ENCODE data around the gene NAA10.

The NAA10 gene

DNA sequence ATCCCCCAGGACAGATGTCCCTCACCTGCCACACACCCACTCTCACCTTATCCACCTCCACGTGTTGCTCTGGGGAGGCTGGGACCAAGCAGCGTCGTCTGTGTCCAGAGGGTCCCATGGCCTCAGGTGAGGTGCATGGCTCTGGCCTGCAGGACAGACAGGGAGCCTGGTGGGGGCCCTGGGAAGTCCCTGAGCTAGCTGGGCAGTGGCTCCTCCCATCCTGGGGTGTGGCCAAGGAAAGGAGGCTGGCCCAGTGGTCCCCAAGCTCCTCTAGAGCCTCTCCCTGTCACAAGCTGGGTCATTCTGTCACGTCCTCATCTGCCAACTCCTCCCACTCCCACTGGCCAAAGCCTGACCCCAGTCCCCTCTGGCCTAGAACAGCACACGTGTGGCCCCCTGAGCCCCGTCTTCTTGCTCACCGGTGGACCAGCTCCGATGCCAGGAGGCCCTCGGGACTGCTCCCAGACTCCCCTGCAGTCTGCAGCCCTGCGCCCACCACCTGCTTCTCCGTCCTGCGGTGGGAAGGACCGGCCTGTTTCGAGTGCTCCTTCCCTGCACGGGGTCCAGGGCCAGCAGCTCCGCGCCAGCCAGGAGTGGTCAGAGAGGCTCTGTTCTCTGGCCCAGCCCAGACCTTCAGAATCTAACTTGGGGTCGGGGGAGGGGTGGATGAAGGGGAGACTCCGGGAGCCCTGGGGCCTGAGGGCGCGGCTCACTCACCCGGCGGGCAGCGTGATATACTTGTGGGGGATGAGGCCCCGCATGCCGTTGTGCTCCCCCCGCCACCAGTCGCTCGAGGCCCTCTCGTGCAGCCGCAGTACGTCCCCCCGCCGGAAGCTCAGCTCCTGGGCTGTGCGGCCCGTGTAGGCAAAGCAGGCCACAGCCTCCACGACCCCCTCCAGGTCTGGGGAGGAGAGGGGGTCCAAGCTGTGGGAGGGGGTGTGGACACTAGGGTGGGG lies 25.5 kb downstream of the NAA10 start:
- FAIRE-seq = no peak
- no peak for DNase-seq (ENCODE audit: low spot score)

DNA sequence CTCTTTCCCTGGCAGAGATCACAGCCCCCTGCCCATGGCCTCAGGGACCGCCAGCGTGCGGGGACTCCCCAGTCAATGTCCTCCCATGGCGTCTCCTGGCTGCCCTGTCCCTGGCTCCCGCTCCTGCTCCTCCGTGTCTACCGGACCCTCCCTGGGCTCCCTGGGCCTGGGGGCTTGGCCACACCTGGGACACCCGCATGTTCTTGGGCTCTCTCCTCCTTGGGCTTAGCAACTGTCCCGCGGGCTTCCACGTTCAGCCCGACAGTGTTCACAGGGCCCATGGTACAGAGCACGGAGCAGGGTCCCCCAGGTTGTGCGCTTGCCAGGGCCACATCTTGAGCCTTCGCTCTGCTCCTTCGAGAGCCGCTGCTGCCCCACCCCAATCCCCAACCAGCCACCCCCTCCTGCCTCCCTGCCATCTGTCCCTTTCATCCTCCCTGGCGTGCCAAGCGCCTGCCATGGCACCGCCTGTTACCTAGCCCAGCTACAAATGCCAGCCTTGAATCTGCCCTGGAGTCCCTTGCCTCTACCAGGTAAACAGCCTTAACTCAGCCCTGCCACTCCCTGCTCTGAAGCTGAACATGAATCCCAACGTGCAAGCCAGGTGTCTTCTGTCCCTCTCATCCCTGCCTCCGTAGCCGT lies 26.5 kb downstream of the NAA10 start:
- DNase-seq (ENCODE audit: low spot score) (no peak), FAIRE-seq (no peak)

DNA sequence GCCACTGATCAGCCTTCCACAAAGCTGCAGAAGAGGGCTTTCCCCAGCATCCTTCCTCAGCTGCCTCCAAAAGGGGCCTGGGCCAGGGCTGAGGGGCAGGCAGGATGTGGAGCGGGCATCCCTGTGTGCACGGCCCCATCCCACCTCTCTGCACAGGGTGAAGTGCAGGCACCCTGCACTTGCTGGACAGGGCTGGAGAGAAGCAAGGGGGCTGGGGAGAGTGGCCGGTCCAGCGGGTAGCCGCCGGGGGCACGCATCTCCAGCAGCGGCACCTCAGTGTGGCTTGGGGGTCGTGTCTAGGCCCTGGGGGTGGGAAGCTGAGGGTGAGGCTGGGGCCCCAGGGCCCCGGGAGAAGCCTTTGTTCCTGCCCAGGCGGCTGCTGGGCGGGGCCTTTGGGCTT lies 27.4 kb downstream of the NAA10 start:
- FAIRE-seq = no peak

DNA sequence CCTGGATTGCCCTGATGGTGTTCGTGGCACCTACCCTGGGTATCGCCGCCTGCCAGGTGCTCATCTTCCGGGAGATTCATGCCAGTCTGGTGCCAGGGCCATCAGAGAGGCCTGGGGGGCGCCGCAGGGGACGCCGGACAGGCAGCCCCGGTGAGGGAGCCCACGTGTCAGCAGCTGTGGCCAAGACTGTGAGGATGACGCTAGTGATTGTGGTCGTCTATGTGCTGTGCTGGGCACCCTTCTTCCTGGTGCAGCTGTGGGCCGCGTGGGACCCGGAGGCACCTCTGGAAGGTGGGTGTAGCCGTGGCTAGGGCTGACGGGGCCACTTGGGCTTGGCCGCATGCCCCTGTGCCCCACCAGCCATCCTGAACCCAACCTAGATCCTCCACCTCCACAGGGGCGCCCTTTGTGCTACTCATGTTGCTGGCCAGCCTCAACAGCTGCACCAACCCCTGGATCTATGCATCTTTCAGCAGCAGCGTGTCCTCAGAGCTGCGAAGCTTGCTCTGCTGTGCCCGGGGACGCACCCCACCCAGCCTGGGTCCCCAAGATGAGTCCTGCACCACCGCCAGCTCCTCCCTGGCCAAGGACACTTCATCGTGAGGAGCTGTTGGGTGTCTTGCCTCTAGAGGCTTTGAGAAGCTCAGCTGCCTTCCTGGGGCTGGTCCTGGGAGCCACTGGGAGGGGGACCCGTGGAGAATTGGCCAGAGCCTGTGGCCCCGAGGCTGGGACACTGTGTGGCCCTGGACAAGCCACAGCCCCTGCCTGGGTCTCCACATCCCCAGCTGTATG lies 28.5 kb downstream of the NAA10 start:
- FAIRE-seq (no peak), DNase-seq (ENCODE audit: low spot score) (no peak)

More for the DNA sequence above, 27.4 kb downstream of the NAA10 start:
- no peak for DNase-seq (ENCODE audit: low spot score)

DNA sequence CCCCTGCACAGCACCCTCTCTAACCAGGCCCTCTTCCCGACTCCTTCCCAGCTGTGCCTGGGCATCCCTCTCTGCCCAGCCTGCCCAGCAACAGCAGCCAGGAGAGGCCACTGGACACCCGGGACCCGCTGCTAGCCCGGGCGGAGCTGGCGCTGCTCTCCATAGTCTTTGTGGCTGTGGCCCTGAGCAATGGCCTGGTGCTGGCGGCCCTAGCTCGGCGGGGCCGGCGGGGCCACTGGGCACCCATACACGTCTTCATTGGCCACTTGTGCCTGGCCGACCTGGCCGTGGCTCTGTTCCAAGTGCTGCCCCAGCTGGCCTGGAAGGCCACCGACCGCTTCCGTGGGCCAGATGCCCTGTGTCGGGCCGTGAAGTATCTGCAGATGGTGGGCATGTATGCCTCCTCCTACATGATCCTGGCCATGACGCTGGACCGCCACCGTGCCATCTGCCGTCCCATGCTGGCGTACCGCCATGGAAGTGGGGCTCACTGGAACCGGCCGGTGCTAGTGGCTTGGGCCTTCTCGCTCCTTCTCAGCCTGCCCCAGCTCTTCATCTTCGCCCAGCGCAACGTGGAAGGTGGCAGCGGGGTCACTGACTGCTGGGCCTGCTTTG lies 29.2 kb downstream of the NAA10 start:
- FAIRE-seq = no peak
- no peak for DNase-seq (ENCODE audit: low spot score)

DNA sequence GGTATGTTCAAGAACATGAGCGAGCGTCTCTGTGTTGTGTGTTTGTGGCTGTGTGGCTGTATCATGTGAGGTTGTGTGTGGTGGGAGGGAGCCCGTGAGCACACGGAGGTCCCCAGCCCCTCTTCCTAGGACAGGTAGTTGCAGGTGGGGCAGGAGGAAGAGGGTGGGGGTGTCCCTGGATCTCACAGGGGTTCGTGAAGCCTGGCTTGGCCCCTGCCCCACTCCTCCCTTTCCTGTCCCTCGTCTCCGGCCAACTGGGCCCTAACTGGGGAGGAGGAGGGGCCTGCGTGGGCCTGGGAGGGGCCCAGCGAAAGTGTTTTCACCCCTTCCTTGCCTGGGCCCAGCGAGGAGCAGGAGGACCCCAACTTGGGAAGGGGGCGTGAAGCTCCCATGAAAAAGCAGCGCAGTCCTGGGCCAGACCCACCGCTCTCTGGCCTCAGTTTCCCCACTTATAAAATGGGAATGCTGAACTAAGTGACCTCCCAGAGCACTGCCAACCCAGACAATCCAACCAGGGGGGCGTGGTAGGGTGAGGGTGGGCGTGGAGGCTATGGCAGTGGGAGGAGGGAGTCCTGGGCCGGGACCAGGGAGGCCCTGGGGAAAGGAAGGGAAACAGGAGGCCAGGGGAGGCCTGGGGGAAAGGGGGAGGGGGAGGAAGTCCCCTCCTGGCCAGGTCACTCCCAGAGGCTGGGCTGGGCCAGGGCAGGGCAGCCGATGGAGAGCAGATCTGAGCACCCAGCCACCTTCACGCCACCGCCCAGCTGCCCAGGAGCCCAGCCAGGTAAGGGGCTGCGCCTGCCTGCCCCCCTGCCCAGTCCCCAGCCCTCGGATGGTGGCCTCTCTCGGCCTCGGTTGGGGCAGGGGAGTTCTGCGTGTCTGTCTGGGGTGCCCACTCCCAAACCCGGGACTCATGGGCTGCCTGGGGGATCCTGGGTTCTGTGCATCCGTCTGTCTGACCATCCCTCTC lies 30.6 kb downstream of the NAA10 start, which contains the start of gene AVPR2:
Gene AVPR2, plus strand, starts transcription at position 683 of the 967 bp plus-strand sequence. CDS start 473 bp downstream, outside the sequence.
- FAIRE-seq (no peak), DNase-seq (ENCODE audit: low spot score) (no peak)

DNA sequence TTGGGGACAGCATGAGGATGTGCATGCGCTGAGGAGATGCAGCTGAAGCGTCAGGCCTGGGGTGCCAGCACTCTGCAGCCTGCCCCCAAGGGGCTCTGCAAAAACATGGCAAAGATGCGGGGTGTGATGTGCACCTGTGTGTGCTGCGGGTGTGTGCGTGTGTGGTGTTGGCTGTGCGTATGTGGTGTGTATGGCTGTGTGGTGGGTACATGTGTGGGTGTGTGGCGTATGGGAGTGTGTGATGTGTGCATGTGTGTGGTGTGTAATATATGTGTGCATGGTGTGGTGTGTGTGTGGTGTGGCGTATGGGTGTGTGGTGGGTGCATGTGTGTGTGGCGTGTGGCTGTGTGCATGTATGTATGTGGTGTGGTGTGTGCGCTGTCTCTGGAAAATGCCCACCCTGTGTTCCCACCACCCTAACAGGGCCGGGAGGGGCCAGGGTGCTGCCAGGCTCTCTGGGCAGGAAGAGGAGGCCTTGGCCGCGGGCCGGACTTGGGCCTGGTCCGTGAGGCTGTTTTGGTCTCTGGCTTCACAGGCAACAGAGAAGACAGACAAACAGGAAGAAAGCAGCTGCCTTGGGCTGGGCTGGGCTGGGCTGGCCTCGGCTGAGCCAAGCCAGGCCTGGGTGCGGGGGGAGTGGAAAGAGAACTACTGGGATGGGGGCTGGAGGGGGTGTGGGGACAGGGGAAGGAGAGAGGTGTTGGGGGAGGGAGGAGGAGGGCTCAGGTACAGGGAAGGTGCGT lies 31.4 kb downstream of the NAA10 start:
- FAIRE-seq = no peak
- DNase-seq (ENCODE audit: low spot score) = no peak

DNA sequence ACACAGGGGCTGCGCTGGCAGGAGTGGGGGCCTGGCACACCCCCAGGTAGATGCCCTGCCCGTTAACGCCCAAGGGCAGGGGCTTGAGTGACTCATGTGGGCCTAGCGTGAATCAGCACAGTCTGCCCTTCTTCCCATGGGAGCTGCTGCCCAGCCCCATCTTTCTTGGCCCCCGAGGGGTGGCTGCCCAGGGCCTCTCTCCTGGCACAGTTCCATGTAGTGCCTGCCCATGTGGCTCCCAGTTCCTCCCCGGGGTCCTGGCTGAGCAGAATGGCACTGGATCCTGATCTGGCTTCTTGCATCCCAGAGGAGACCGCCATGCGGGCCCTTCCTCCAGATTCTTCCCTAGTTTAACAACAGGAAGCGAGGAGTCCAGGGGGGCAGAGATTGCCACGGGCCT lies 32.5 kb downstream of the NAA10 start:
- FAIRE-seq (no peak), DNase-seq (ENCODE audit: low spot score) (no peak)

DNA sequence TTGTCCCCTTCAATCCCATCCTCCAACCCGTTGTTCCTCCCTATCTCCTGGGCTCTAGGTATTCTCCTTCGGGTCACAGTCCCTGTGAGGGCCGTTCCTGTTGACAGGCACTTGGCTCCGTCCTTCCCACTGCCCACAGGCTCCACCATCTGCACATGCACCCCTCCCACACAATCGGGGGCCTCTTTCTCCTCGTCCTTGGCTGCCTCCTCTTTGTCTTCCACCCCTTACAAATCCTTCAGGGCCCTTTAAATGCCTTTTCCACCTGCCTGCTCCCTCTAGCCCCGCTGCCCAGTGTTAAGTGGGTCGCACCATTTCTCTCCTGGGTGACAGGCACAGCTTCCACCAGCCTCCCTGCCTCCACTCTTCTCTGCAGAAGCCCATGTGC lies 33.1 kb downstream of the NAA10 start:
- FAIRE-seq (no peak), DNase-seq (ENCODE audit: low spot score) (no peak)

DNA sequence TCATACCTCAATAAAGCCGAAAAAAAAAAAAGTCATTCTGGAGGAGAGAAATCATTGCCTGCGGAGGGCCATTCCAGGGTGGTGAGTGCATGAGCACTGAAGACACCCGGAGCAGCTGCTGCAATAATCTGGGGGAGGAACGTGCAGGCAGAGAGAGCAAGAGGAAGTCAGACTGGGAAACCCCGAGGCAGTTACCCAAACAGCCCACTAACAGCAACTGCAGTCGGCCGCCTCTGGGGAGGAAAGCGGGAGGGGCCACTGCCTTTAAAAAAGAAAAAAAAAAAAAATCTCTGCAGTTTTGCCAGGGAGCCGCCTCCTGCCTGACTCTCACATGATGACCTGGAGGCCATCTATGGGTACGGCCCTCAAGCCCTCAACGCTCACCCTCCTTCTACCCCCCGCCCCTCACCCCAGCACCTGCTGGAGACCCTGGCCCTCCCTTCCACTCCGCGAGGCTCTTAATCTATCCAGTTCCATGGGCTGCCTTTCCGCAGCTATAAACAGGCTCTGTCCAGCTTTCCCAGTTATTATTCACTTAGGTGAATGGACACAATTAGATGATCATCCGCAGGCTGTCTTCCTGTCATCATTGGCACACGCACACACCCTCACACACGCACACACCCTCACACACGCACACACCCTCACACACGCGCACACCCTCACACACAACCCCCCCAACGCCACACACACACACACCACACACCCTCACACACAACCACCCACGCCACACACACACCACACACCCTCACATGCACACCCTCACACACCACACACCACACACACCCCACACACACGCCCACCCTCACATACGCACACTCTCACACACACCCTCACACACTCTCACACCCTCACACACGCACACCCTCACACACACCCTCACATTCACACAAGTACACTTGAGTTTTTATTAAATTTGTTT lies 33.7 kb downstream of the NAA10 start:
- FAIRE-seq = peak; percentile 85

DNA sequence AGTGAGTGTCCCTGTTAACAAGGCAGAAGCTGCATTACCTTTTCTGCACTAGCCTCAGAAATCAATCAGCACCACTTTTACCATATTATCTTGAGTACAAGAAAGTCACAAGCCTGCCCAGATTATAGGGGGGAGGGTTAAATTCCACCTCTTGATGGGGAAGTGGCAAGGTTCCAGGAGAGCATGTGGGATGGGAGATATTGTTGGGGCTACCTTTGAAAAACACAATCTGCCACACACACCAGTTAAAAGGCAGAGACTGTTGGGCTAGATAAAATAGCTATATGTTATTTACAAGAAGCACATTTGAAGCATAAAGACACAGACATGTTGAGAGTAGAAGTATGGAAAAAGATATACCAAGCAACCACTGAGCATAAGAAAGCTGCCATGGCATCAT lies 36.9 kb downstream of the NAA10 start:
- FAIRE-seq (no peak), DNase-seq (ENCODE audit: low spot score) (no peak)

More for the DNA sequence above, 33.7 kb downstream of the NAA10 start:
- peak; percentile 79 for DNase-seq (ENCODE audit: low spot score)

DNA sequence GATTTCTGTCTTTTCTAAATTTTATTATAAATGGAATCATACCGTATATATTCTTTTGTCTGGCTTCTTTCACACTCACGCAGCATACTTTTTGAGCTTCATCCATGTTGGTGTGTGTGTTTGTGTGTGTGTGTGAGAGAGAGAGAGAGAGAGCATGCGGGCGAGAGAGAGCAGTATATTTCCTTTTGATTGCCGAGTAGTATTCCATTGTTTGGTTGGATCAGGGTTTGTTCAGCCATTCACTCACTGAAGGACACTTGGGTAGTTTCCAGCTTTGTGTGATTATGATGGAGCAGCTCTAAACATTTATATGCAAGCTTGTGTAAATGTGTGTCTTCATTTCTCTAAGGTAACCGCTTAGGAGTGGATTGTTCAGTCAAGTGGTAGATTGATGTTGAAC lies 45.7 kb downstream of the NAA10 start:
- FAIRE-seq (no peak), DNase-seq (ENCODE audit: low spot score) (no peak)

DNA sequence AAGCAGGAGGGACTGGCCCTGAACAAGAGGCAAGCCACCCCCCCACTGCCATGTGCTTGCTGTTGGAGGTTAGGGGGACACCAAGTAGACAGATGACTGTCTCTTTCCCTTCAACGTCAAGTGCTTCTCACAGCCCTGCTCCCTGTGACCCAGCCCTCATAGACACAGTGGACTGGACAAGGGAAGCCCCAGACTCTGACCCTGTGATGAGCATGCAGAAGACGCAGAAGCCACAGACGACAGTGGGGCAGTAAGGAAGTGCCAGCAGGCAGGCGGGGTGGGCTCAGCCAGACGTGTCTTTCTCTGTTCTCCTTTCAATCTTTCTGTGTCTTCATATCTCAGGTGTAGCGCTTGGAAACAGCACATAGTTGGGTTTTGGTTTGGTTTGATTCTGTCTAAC lies 46.5 kb downstream of the NAA10 start:
- DNase-seq (ENCODE audit: low spot score) (no peak), FAIRE-seq (no peak)

DNA sequence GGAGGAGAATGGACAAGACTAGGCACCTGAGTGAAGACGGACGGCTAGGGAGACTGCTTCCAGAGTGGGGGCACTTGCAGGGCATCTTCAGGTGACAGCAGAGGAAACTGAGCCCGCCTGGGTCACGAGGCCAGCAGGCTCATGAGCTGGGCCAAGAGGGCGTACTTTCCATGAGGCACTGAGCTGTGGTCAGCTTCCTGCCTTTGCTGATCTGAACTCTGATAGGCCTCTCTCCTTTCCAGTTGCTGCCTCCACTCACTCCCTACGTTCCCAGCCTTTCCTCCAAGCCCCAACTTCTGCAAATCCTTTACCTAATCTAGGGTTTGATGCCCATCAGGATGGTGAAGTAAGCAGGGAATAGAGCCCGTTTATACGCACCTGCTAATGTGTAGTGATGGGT lies 47.5 kb downstream of the NAA10 start:
- FAIRE-seq (no peak), DNase-seq (ENCODE audit: low spot score) (no peak)

DNA sequence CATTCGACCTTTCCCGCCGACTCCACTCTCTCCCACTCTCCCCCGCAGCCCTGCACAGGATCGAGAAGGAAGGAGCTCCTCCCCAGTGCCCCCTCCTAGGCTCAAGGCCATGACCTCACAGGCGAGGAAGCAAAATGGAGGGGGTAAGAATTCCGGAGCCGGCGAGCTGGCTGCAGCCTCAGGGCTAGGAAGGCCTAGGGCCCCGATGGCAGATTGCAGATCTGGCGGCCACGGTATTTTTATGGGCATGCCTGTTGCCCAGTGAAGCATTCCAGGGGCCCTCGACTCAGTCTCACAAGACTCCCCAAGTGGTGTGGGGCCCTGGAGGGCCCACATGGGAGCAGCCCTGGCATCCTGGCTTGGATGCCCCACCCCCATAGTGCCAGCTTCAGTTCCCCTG lies 47.9 kb downstream of the NAA10 start:
- DNase-seq (ENCODE audit: low spot score) = no peak
- FAIRE-seq = no peak

DNA sequence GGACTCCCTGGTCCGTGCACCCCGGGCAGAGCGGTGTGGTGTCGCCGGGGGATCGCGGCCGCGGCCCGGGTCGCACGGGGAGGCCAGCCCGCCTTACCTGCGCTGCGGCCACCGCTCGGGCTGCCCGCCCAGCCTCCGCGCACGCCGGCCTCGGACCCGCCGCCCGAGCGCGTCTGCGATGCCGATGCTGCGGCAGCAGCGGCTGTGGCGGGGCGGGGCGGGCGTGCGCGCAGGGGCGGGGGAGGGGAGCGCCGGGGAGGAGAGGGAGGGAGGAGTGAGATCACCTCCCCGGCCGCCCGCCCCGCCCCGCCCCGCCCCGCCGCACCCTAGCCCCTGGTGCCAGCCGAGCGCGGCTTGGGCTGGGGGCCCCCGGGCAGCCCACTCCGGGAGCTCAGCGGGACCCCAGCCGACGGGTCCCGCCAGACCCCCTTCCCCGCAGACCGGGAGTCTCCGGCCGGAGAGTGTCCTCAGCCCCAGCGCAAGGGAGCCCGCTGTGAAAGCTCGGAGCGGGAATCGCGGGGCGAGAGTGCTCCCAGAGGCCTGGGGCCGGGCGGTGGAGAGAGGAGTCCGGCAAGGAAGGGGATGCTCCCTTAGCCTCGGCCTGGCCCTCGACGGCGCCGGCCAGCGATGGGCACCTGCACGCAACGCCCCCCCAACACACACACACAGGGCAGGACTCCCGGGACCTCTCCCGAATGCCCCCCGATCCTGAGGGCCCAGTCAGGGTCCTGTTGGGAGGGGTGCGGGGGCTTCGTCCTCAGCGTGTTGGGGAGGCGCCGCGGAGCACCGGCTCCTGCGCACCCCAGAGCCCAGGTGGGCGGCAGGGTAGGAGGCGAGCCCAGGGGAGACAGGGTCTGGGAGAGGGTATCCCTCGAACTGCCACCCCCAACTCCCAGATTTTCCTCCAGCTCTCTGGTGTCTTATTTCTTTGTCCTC lies 48.6 kb downstream of the NAA10 start, which contains the start of gene L1CAM:
Gene L1CAM, minus strand, starts transcription at position 206 of the 936 bp plus-strand sequence. CDS start 10,337 bp downstream, outside the sequence.
- DNase-seq (ENCODE audit: low spot score) = no peak
- no peak for FAIRE-seq

DNA sequence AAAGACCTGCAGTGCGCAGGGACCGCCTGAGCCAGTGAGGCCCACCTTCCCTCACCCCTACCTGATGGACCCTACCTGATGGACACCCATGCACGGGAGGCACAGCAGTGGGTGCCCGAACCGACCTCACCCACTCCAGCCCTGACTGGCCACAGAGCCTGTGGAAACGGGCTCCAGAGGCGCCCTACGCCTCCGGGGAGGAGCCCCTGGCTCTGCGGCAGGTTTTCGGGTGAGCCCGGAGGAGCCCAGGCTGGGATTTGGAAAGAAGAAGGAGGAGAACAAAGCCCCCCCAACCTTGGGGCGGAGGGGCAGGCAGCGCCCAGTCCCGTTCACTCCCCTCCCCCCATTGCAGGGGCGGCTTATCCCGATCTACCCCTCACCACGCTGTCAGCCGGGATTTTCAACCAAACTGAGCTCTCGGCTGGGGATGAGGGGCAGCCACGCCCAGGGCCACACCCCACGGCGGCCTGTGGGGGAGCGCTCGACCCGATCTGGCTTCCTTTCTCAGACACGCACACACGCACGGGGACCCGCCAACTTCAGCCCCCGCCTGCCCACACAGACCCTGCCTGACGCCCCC lies 49.5 kb downstream of the NAA10 start:
- no peak for FAIRE-seq
- DNase-seq (ENCODE audit: low spot score) = no peak

All from RCC 7860 (cell line).